HCT116 (cell line): ENCODE data around the gene CABP2. TPM values are rescaled to one million over a fixed set of nuclear protein-coding genes. Genes with fewer than 3 reads are reported as not detected.

Experiments
- ATAC-seq: fragments of 200-7000 bp; cut with Tn5 transposase; 2 replicates; pipeline ENCODE4 v1.9.1; 2020; ENCODE audit warnings: mild to moderate bottlenecking, moderate library complexity
- BruUV-seq: library from RNA; stranded (reverse); fragments of 400-500 nt; replicated peaks from 2 replicates; lab custom pipeline; 2021; lab: Mats Ljungman, UMichigan
- CTCF ChIA-PET: fragments of 300-600 bp; sonication (Branson Sonifier 250); formaldehyde crosslinking; loops from one replicate; lab custom pipeline; 2021; ENCODE audit warnings: antibody characterized with exemption; lab: Charles Lee
- POLR2A ChIA-PET: fragments of 300-600, 350-600 bp; sonication (Branson Sonifier 250); formaldehyde crosslinking; loops from one replicate; lab custom pipeline; 2021; ENCODE audit warnings: antibody characterized with exemption; lab: Charles Lee
- RAD21 ChIA-PET, 2 experiments: fragments of 300-600 bp; sonication (Branson Sonifier 250); formaldehyde crosslinking; loops; one replicate each; lab custom pipeline; 2023; ENCODE audit warnings: low total read pairs in 2 of 2; ENCODE audit not compliant: uncharacterized antibody in 2 of 2, unreplicated experiment in 2 of 2, low non-redundant PET in 1 of 2; lab: Charles Lee
- DNase-seq: peaks from one replicate; pipeline ENCODE4 v3.0.0-alpha.2; 2010; ENCODE audit warnings: low read depth, low spot score
- H2AFZ ChIP-seq: fragments of 200-600 bp; shearing (Covaris generic), sonication (generic); 2 replicates; pipeline ENCODE4 v1.6.1; 2017; ENCODE audit warnings: low read depth, mixed run types, mixed read lengths, antibody characterized with exemption, low read length; ENCODE audit not compliant: poor library complexity, severe bottlenecking
- H3K27ac ChIP-seq: 2 replicates; pipeline ENCODE4 v1.5.1; 2012; ENCODE audit warnings: low read depth, low read length
- H3K27me3 ChIP-seq: fragments of 200-600 bp; sonication (generic); 2 replicates; pipeline ENCODE4 v1.6.1; 2016; ENCODE audit warnings: mixed run types, low read length, mixed read lengths; ENCODE audit not compliant: insufficient read depth
- H3K36me3 ChIP-seq, 2 experiments: fragments of 200-500 bp in 1 of 2; fragments of 200-600 bp in 1 of 2; sonication (Bioruptor generic) in 1 of 2; sonication (generic) in 1 of 2; 2 replicates each; pipeline versions ENCODE4 v1.5.1 to v1.6.1; 2014 to 2016; ENCODE audit warnings: low read length in 2 of 2, inconsistent platforms in 1 of 2, mixed read lengths in 1 of 2, mixed run types in 1 of 2; ENCODE audit not compliant: insufficient read depth in 2 of 2, control insufficient read depth in 1 of 2
- H3K4me1 ChIP-seq, 2 experiments: fragments of 200-600 bp in 1 of 2; sonication (generic) in 1 of 2; 2 replicates each; pipeline versions ENCODE4 v1.5.1 to v1.6.1; 2012 to 2017; ENCODE audit warnings: low read length in 2 of 2, inconsistent platforms in 1 of 2, mild to moderate bottlenecking in 1 of 2, mixed read lengths in 1 of 2, mixed run types in 1 of 2, moderate library complexity in 1 of 2; ENCODE audit not compliant: insufficient read depth in 2 of 2, control insufficient read depth in 1 of 2
- H3K4me2 ChIP-seq: fragments of 200-600 bp; sonication (generic); 2 replicates; pipeline ENCODE4 v1.6.1; 2017; ENCODE audit warnings: mixed run types, low read length, mixed read lengths
- H3K4me3 ChIP-seq, 2 experiments: fragments of 200-600 bp in 1 of 2; sonication (generic) in 1 of 2; replicated peaks in 1 of 2; 2 replicates each; pipeline ENCODE4 v1.5.1; 2011 to 2016; ENCODE audit warnings: low read length in 2 of 2, control low read depth in 1 of 2, low read depth in 1 of 2, mild to moderate bottlenecking in 1 of 2, mixed read lengths in 1 of 2, mixed run types in 1 of 2
- H3K79me2 ChIP-seq: fragments of 200-600 bp; sonication (generic); 2 replicates; pipeline ENCODE4 v1.6.1; 2017; ENCODE audit warnings: mild to moderate bottlenecking, mixed run types, low read length, moderate library complexity, mixed read lengths; ENCODE audit not compliant: insufficient read depth
- H3K9ac ChIP-seq: fragments of 200-600 bp; sonication (generic); 2 replicates; pipeline ENCODE4 v1.6.1; 2016; ENCODE audit warnings: low read length, mixed read lengths
- H3K9me2 ChIP-seq: fragments of 200-600 bp; sonication (generic), shearing (Covaris generic); 2 replicates; pipeline ENCODE4 v1.6.1; 2017; ENCODE audit warnings: mixed run types, mild to moderate bottlenecking, moderate library complexity; ENCODE audit not compliant: insufficient read depth
- H3K9me3 ChIP-seq, 2 experiments: fragments of 200-500 bp in 1 of 2; fragments of 200-600 bp in 1 of 2; sonication (Bioruptor generic) in 1 of 2; sonication (generic) in 1 of 2; 2 replicates each; pipeline ENCODE4 v1.6.1; 2014 to 2017; ENCODE audit warnings: low read length in 2 of 2, mixed read lengths in 2 of 2, inconsistent platforms in 1 of 2, low read depth in 1 of 2, mild to moderate bottlenecking in 1 of 2, mixed run types in 1 of 2, moderate library complexity in 1 of 2; ENCODE audit not compliant: control insufficient read depth in 1 of 2, insufficient read depth in 1 of 2
- H4K20me1 ChIP-seq: fragments of 200-600 bp; sonication (generic), shearing (Covaris generic); 2 replicates; pipeline ENCODE4 v1.6.1; 2017; ENCODE audit warnings: mixed run types, mild to moderate bottlenecking, moderate library complexity; ENCODE audit not compliant: insufficient read depth
- CBX3 ChIP-seq: IDR thresholded peaks from 2 replicates; pipeline ENCODE4 v1.6.1; 2012; ENCODE audit warnings: low read depth
- CEBPB ChIP-seq: IDR thresholded peaks from 2 replicates; pipeline ENCODE4 v1.6.1; 2012; ENCODE audit warnings: low read depth
- EGR1 ChIP-seq: IDR thresholded peaks from 2 replicates; pipeline ENCODE4 v1.6.1; 2012; ENCODE audit warnings: low read depth
- ELF1 ChIP-seq: IDR thresholded peaks from 2 replicates; pipeline ENCODE4 v1.6.1; 2012; ENCODE audit warnings: low read depth, borderline replicate concordance
- EZH2 ChIP-seq: fragments of 200-600 bp; sonication (generic); IDR thresholded peaks from 2 replicates; pipeline ENCODE4 v1.6.1; 2017; ENCODE audit warnings: antibody characterized with exemption, mixed run types
- EZH2phosphoT487 ChIP-seq: fragments of 200-600 bp; IDR thresholded peaks from 2 replicates; pipeline ENCODE4 v1.6.1; 2018; ENCODE audit warnings: antibody characterized with exemption, borderline replicate concordance
- FOSL1 ChIP-seq: IDR thresholded peaks from 2 replicates; pipeline ENCODE4 v1.6.1; 2012; ENCODE audit warnings: low read depth
- JUND ChIP-seq: IDR thresholded peaks from 2 replicates; pipeline ENCODE4 v1.6.1; 2012
- POLR2A ChIP-seq: IDR thresholded peaks from 2 replicates; pipeline ENCODE4 v1.7.0; 2011; ENCODE audit warnings: borderline replicate concordance; ENCODE audit not compliant: insufficient read depth, insufficient read length; ENCODE audit errors: extremely low read depth
- RAD21 ChIP-seq: IDR thresholded peaks from 2 replicates; pipeline ENCODE4 v1.6.1; 2012; ENCODE audit warnings: low read depth, mild to moderate bottlenecking
- SIN3A ChIP-seq: IDR thresholded peaks from 2 replicates; pipeline ENCODE4 v1.6.1; 2012; ENCODE audit warnings: low read depth
- SP1 ChIP-seq: IDR thresholded peaks from 2 replicates; pipeline ENCODE4 v1.6.1; 2012; ENCODE audit warnings: low read depth
- SRF ChIP-seq: IDR thresholded peaks from 2 replicates; pipeline ENCODE4 v1.6.1; 2012; ENCODE audit warnings: low read depth
- YY1 ChIP-seq: IDR thresholded peaks from 2 replicates; pipeline ENCODE4 v1.6.1; 2011; ENCODE audit warnings: low read length, low read depth, moderate library complexity, mild to moderate bottlenecking; ENCODE audit not compliant: insufficient replicate concordance; ENCODE audit errors: extremely low read depth
- ZFX ChIP-seq: fragments of 450-650 bp; IDR thresholded peaks from 2 replicates; pipeline ENCODE4 v1.6.1; 2017
- intact Hi-C: fragments of 100-400 bp; cut with micrococcal nuclease; formaldehyde crosslinking; loops from 2 replicates; pipeline ENCODE4 v1.10.0; 2022
- total RNA-seq: library from RNA; stranded (reverse); gene quantifications from one replicate; pipeline ENCODE4 v1.2.1, GENCODE V29; 2021; ENCODE audit not compliant: unreplicated experiment
- TF ChIP-seq, protein P1 (sequence below): IDR thresholded peaks from 2 replicates; pipeline ENCODE4 v1.6.1; 2012
- TF ChIP-seq, protein P2 (sequence below), 3 experiments: fragments of 200-600 bp in 1 of 3; sonication (generic) in 1 of 3; IDR thresholded peaks in 2 of 3; conservative IDR thresholded peaks in 1 of 3; 2 replicates each; pipeline ENCODE4 v1.5.1; 2012 to 2017; ENCODE audit warnings: low read depth in 2 of 3, low read length in 2 of 3, antibody characterized with exemption in 1 of 3, borderline replicate concordance in 1 of 3, control low read depth in 1 of 3, mild to moderate bottlenecking in 1 of 3, mixed read lengths in 1 of 3, mixed run types in 1 of 3, moderate library complexity in 1 of 3; ENCODE audit not compliant: insufficient read depth in 1 of 3
- TF ChIP-seq, protein P3 (sequence below): IDR thresholded peaks from 2 replicates; pipeline ENCODE4 v1.6.1; 2012
- TF ChIP-seq, protein P4 (sequence below): IDR thresholded peaks from 2 replicates; pipeline ENCODE4 v1.6.1; 2012; ENCODE audit warnings: low read depth

Gene CABP2
- total RNA-seq, 1 experiment from 2014 or later, result not detected

DNA sequence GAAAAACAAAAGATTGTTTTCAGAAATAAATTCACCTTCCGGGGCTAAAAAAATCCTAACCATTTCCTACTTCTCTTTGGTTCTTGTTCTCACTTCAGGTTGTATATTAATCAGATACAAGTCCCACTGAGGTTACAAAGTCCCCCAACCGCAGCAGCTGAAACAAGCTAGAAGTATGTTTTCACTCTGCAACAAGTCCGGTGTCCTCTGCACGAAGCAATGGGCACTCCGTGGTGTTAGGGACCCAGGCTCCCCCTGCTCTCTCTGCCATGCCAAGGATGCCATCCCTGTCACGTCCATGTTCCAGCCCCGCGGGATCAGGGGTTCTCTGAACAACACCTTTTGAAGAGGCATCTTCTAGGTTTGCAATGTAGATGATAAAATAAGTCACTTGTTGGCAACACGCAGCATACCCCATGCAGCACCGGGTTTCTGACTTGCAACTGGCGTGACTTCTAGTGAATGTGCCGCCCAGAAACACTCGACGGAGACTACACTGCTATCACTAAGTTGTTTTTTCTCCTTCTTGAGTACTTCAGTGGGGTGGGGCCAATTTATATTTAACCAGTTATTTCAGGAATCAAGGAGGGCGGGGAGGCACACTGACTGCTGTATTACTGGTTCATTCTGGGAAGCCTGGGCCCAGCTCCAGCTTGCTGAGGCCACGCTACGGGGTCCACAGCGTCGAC, 35.0 kb upstream of the CABP2 start:
- no peaks in the 10 kb centered on the region for H4K20me1 ChIP-seq
- no peak for ATAC-seq
- no peak overlapping the region for H3K27ac ChIP-seq
- peaks cover 6 to 16% of the 10 kb centered on the region in 2 experiments for H3K4me1 ChIP-seq
- peaks cover 4% of the 10 kb centered on the region; the same call in 1 of the 2 replicates for H3K27me3 ChIP-seq
- no peak overlapping the region for H3K4me3 ChIP-seq
- no TSS peak for BruUV-seq
- no peaks in the 10 kb centered on the region for H3K79me2 ChIP-seq
- H3K9me2 ChIP-seq, result no peaks in the 10 kb centered on the region
- H3K9ac ChIP-seq, result no peak overlapping the region
- no peak overlapping the region for H3K4me2 ChIP-seq
- CTCF ChIA-PET, result no interaction called here
- TF ChIP-seq ELF1, result no peak
- TF ChIP-seq SRF, result no peak
- no peak for TF ChIP-seq EZH2phosphoT487
- no peak for TF ChIP-seq SIN3A
- TF ChIP-seq JUND, result no peak
- TF ChIP-seq POLR2A, result no peak
- TF ChIP-seq CEBPB, result no peak
- TF ChIP-seq RAD21, result no peak
- TF ChIP-seq CBX3, result no peak
- TF ChIP-seq, protein P1, sequence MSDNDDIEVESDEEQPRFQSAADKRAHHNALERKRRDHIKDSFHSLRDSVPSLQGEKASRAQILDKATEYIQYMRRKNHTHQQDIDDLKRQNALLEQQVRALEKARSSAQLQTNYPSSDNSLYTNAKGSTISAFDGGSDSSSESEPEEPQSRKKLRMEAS, result no peak
- no peak for TF ChIP-seq YY1
- TF ChIP-seq, protein P2, sequence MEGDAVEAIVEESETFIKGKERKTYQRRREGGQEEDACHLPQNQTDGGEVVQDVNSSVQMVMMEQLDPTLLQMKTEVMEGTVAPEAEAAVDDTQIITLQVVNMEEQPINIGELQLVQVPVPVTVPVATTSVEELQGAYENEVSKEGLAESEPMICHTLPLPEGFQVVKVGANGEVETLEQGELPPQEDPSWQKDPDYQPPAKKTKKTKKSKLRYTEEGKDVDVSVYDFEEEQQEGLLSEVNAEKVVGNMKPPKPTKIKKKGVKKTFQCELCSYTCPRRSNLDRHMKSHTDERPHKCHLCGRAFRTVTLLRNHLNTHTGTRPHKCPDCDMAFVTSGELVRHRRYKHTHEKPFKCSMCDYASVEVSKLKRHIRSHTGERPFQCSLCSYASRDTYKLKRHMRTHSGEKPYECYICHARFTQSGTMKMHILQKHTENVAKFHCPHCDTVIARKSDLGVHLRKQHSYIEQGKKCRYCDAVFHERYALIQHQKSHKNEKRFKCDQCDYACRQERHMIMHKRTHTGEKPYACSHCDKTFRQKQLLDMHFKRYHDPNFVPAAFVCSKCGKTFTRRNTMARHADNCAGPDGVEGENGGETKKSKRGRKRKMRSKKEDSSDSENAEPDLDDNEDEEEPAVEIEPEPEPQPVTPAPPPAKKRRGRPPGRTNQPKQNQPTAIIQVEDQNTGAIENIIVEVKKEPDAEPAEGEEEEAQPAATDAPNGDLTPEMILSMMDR (IDR thresholded peaks at IDR 0.05 in 2 of 3, conservative IDR thresholded peaks at IDR 0.05 in 1 of 3; ENCODE audit: borderline replicate concordance in 1 of 3, insufficient read depth in 1 of 3, low read depth in 2 of 3, low read length in 2 of 3), result no peak
- TF ChIP-seq SP1, result no peak
- TF ChIP-seq EZH2, result no peak
- TF ChIP-seq, protein P3, sequence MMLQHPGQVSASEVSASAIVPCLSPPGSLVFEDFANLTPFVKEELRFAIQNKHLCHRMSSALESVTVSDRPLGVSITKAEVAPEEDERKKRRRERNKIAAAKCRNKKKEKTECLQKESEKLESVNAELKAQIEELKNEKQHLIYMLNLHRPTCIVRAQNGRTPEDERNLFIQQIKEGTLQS, result no peak
- TF ChIP-seq, protein P4, sequence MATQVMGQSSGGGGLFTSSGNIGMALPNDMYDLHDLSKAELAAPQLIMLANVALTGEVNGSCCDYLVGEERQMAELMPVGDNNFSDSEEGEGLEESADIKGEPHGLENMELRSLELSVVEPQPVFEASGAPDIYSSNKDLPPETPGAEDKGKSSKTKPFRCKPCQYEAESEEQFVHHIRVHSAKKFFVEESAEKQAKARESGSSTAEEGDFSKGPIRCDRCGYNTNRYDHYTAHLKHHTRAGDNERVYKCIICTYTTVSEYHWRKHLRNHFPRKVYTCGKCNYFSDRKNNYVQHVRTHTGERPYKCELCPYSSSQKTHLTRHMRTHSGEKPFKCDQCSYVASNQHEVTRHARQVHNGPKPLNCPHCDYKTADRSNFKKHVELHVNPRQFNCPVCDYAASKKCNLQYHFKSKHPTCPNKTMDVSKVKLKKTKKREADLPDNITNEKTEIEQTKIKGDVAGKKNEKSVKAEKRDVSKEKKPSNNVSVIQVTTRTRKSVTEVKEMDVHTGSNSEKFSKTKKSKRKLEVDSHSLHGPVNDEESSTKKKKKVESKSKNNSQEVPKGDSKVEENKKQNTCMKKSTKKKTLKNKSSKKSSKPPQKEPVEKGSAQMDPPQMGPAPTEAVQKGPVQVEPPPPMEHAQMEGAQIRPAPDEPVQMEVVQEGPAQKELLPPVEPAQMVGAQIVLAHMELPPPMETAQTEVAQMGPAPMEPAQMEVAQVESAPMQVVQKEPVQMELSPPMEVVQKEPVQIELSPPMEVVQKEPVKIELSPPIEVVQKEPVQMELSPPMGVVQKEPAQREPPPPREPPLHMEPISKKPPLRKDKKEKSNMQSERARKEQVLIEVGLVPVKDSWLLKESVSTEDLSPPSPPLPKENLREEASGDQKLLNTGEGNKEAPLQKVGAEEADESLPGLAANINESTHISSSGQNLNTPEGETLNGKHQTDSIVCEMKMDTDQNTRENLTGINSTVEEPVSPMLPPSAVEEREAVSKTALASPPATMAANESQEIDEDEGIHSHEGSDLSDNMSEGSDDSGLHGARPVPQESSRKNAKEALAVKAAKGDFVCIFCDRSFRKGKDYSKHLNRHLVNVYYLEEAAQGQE, result no peak
- no peak for TF ChIP-seq EGR1
- TF ChIP-seq ZFX, result no peak
- TF ChIP-seq FOSL1, result no peak
- no peak overlapping the region for H2AFZ ChIP-seq
- POLR2A ChIA-PET, result no interaction called here
- H3K36me3 ChIP-seq, result no peaks in the 10 kb centered on the region
- H3K9me3 ChIP-seq, result no peaks in the 10 kb centered on the region
- no peak for DNase-seq
- intact Hi-C loops, result no loop called here
- RAD21 ChIA-PET, result no interaction called here
